Measurements from ENCODE around the gene ANO10.
"Not testable (repeated sequence)": the region's sequence is repeated elsewhere in the genome, so short reads cannot be mapped to it uniquely, and the experiment has no call there.

DNA sequence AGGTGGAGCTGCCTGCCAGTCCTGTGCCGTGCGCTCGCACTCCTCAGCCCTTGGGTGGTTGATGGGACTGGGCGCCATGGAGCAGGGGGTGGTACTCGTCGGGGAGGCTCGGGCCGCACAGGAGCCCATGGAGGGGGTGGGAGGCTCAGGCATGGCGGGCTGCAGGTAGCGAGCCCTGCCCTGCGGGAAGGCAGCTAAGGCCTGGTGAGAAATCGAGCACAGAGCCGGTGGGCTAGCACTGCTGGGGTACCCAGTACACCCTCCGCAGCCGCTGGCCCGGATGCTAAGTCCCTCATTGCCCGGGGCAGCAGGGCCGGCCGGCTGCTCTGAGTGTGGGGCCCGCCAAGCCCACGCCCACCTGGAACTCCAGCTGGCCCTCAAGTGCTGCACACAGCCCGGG, 34.6 kb upstream of the ANO10 start:
- TF ChIP-seq, protein P1, sequence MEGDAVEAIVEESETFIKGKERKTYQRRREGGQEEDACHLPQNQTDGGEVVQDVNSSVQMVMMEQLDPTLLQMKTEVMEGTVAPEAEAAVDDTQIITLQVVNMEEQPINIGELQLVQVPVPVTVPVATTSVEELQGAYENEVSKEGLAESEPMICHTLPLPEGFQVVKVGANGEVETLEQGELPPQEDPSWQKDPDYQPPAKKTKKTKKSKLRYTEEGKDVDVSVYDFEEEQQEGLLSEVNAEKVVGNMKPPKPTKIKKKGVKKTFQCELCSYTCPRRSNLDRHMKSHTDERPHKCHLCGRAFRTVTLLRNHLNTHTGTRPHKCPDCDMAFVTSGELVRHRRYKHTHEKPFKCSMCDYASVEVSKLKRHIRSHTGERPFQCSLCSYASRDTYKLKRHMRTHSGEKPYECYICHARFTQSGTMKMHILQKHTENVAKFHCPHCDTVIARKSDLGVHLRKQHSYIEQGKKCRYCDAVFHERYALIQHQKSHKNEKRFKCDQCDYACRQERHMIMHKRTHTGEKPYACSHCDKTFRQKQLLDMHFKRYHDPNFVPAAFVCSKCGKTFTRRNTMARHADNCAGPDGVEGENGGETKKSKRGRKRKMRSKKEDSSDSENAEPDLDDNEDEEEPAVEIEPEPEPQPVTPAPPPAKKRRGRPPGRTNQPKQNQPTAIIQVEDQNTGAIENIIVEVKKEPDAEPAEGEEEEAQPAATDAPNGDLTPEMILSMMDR (conservative IDR thresholded peaks at IDR 0.05 in 1 of 2, IDR thresholded peaks at IDR 0.05 in 1 of 2; ENCODE audit: extremely low read depth in 1 of 2, insufficient read depth in 1 of 2, low read depth in 1 of 2, low read length in 2 of 2) = not testable (repeated sequence)
- not testable (repeated sequence) for TF ChIP-seq EZH2 (IDR thresholded peaks at IDR 0.05; ENCODE audit: borderline replicate concordance, low read length)
